Glomerular endothelial cell (primary cell): ENCODE measurements around the gene PNMA6F. TPM values are rescaled to one million over a fixed set of nuclear protein-coding genes. Genes with fewer than 3 reads are reported as not detected.
"Not testable (repeated sequence)": the region's sequence is repeated elsewhere in the genome, so short reads cannot be mapped to it uniquely, and the experiment has no call there.

ENCODE experiments used
- DNase-seq: peaks from one replicate; pipeline ENCODE4 v3.0.0-alpha.2; 2011; ENCODE audit warnings: low read depth, low spot score; ENCODE audit errors: extremely low read depth
- total RNA-seq: library from RNA; depleted of rRNA; stranded (reverse); fragments of >200 nt; gene quantifications from 2 replicates; pipeline ENCODE4 v1.2.3, GENCODE V29; 2015

Gene PNMA6F
- total RNA-seq, 1 donor from 2014 or later: not detected

- no peak for DNase-seq
Measured at GRCh38 chrX:153304988-153305736, 16.4 kb downstream of the PNMA6F start.

GRCh38 chrX:153303276-153304262, 18.0 kb downstream of the PNMA6F start:
- no peak for DNase-seq

DNA sequence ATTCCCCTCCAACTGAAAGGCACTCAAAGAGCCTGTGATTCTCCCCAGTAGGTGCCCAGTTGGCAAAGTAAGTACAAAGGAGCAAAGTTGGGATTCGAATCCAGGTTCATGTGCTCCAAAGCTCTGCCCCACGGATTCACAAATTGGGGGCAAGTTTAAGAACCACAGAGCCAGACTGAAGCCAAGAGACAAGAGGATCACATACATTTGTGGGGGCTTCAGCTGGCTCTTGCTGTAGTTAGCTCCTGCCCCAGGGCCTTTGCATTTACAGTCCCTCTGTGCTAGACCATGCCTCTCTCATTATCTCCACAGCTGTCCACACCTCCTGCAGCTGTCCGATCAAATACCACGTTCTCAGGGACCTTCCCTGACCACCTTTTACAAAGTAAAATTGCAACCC, 18.8 kb downstream of the PNMA6F start:
- no peak for DNase-seq

DNA sequence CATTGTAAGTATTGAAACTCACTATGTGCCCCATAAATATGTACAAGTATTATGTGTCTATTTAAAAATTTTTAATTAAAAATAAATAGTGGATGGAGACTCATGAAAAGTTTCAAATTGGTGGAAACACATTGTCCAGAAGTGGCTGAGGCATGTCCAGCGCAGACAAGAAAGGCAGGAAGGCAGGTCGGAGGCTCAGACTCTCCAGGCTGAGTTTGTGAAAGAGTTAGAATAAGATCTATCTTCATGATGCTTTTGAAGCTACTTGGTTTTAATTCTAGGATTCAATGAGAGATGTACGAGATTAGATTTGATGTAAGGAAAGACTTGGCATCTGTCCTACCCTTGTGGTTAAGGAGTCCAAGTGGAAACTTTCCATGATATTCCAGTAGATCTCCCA, 19.8 kb downstream of the PNMA6F start:
- DNase-seq: no peak

DNA sequence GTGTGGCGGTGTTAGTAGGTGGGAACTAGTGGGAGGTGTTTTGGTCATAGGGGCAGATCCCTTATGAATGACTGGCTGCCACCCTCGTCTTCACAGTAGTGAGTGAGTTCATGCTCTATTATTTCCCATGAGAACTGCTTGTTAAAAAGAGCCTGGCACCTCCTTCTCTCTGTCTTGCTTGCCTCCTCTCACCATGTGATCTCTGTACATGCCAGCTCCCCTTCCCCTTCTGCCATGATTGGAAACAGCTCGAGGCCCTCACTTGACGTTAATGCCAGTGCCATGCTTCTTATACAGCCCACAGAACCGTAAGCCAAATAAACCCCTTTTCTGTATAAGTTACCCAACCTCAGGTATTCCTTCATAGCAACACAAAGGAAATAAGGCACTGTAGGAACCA, 21.7 kb downstream of the PNMA6F start:
- no peak for DNase-seq

DNA sequence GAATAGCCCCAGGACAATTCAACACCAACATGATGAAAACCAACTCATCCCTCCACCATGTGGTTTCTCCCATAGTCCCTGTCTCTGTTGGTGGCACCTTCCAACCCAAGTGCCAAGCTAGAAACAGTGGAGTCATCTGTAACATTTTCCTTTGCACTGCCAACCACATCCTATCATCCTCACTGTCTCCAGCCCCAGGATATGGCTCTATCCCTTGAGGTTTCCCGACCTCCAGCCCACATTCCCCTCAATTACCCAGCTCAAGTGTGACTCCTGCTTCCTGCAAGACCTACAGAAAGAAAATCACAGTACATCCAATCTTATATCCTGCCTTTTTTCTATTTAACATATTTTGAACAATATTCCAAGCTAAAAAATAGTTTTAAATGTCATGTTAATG, 24.2 kb downstream of the PNMA6F start:
- DNase-seq: no peak

GRCh38 chrX:153293485-153294071, 28.0 kb downstream of the PNMA6F start:
- not testable (repeated sequence) for DNase-seq

DNA sequence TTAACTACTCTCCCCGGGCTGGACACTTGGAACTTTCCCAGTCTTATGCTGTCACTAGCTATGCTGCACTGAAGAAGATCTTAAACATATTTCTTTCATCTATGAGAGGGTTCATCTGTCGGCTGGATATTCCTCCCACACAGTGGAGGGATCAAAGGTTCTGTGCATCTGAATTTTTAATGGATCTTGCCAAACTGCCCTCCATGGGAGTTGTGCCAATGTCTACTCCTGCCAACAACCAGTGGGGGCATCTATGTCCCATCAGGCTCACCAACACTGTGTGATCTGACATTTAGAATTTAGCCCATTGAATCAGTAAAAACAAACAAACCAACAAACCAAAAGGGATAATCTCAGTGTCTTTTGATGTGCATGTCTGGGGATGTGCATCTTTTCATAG, 32.8 kb downstream of the PNMA6F start:
- not testable (repeated sequence) for DNase-seq

GRCh38 chrX:153285678-153286077, 35.9 kb downstream of the PNMA6F start:
- DNase-seq: not testable (repeated sequence)

DNA sequence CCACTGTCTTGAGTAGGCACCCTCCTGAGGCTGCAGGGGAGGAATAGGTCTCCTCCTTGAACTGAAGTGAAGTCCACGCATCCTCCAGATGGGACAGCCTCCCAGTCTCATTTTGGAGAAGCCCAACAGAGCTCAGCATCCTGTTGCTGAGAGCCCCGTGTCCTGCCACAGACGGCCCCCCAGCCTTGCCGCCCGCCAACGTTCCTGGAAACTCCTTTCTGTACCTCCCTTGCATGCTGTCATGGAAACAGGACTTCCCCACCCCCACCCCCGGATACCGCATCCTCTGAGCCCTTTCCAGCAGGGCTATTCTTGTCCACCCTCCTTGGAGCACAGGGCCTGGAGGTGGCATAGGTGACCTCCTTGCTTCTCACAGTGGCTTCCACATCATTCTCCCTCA, 37.6 kb downstream of the PNMA6F start:
- not testable (repeated sequence) for DNase-seq

DNA sequence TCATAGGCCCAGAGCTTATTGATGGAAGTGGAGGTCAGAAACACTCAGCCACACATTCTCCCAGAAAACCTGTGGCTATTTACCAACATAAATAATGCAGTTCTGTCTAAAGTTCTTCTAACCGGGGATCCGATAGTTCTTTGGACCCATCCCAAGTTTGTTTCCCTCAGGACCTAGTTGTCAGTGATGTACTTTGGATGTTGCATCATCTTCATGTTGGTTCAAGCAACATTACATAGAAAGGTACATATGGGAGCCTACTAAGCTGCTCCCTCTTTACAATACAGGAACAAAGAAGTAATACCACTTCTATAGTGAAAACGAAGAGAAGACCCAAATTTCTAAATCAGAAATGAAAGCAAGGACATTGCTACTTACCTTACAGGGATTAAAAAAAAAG, 39.8 kb downstream of the PNMA6F start:
- not testable (repeated sequence) for DNase-seq

GRCh38 chrX:153279304-153279703, 42.3 kb downstream of the PNMA6F start:
- not testable (repeated sequence) for DNase-seq

DNA sequence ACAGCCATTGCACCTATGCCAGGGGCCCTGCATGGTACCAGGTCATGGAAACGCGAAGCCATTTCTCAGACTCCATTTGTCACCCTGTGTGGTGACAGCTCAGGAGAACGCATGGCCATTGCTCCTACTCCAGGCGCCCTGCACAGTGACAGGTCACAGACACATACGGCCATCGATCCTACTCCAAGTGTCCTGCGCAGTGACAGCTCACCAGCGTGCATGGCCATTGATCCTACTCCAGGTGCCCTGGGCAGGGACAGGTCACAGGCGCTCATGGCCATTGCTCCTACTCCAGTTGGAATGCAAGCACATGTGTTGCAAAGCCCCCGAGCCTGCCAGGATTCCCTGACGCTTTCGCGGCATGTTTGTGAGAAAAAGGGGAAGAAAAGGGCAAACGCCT, 45.5 kb downstream of the PNMA6F start:
- not testable (repeated sequence) for DNase-seq

- DNase-seq: not testable (repeated sequence)
Measured at GRCh38 chrX:153275418-153275817, 46.1 kb downstream of the PNMA6F start.

GRCh38 chrX:153272584-153272983, 49.0 kb downstream of the PNMA6F start:
- not testable (repeated sequence) for DNase-seq

DNA sequence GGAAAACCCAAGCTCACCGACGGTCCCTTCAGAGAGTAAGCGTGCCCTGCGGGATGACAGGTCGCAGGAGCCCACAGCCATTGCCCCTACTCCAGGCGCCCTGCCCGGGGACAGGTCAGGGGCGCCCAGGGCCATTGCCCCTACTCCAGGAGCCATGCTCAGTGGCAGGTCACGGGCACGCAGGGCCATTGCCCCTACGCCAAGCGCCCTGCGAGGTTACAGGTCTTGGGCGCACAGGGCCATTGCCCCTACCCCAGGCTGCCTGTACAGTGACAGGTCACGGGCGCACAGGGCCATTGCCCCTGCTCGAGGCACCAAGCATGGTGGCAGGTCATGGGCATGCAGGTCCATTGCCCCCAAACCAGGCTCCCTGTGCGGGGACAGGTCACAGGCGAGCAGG, 49.5 kb downstream of the PNMA6F start:
- DNase-seq: not testable (repeated sequence)

Other genes with a start within 250 kb of the PNMA6F start
- 2.1 and 2.5 TPM in 2 replicates for gene PNMA6A, start 249.3 kb downstream of the PNMA6F start, total RNA-seq
- gene MAGEA1, start 142.5 kb downstream of the PNMA6F start, total RNA-seq: not detected in 2 replicates
- gene ZNF275, start 12.4 kb upstream of the PNMA6F start, total RNA-seq: 7.4 and 8.8 TPM in 2 replicates
- not detected in 2 replicates for gene PNMA6E, start 79.6 kb upstream of the PNMA6F start, total RNA-seq
- 0.58 and 1.2 TPM in 2 replicates for gene ZFP92, start 89.7 kb upstream of the PNMA6F start, total RNA-seq
- gene TREX2, start 124.3 kb upstream of the PNMA6F start, total RNA-seq: 1.4 and 3.2 TPM in 2 replicates
- gene HAUS7, start 148.8 kb upstream of the PNMA6F start, total RNA-seq: 14.2 and 20.2 TPM in 2 replicates
- 5.9 and 166 TPM in 2 replicates for gene BGN, start 173.2 kb upstream of the PNMA6F start, total RNA-seq
- not detected in 2 replicates for gene ATP2B3, start 195.9 kb upstream of the PNMA6F start, total RNA-seq